Fibroblast of skin of back (primary cell): Measurements from ENCODE around the gene SH2D3C.
A peak's percentile ranks its signal among the peaks of the same experiment; 100 is the strongest.
"Not testable (repeated sequence)": the region's sequence is repeated elsewhere in the genome, so short reads cannot be mapped to it uniquely, and the experiment has no call there.

ENCODE experiments used
- DNase-seq: peaks from one replicate; pipeline ENCODE4 v3.0.0-alpha.2; 2013

SH2D3C gene

GRCh38 chr9:127763918-127764384 is 14.5 kb downstream of the SH2D3C start:
- DNase-seq = no peak

- no peak for DNase-seq
Measured at GRCh38 chr9:127762111-127762676, 16.3 kb downstream of the SH2D3C start.

- DNase-seq = no peak
Measured at GRCh38 chr9:127761491-127761956, 16.9 kb downstream of the SH2D3C start.

GRCh38 chr9:127761061-127761460 is 17.4 kb downstream of the SH2D3C start:
- no peak for DNase-seq

- DNase-seq = no peak
Measured at GRCh38 chr9:127758843-127759242, 19.6 kb downstream of the SH2D3C start.

GRCh38 chr9:127756776-127757175 is 21.7 kb downstream of the SH2D3C start:
- DNase-seq = not testable (repeated sequence)

GRCh38 chr9:127756233-127756632 is 22.2 kb downstream of the SH2D3C start:
- no peak for DNase-seq

GRCh38 chr9:127755061-127756060 is 23.1 kb downstream of the SH2D3C start:
- no peak for DNase-seq

- no peak for DNase-seq
Measured at GRCh38 chr9:127754099-127755060, 24.1 kb downstream of the SH2D3C start.

- no peak for DNase-seq
Measured at GRCh38 chr9:127753622-127754021, 24.8 kb downstream of the SH2D3C start.

- no peak for DNase-seq
Measured at GRCh38 chr9:127753148-127753547, 25.3 kb downstream of the SH2D3C start.

GRCh38 chr9:127751269-127752054 is 27.0 kb downstream of the SH2D3C start:
- no peak for DNase-seq

GRCh38 chr9:127749090-127749787 is 29.2 kb downstream of the SH2D3C start:
- DNase-seq = no peak

- DNase-seq = no peak
Measured at GRCh38 chr9:127746959-127747569, 31.4 kb downstream of the SH2D3C start.

GRCh38 chr9:127744398-127745110 is 33.9 kb downstream of the SH2D3C start:
- no peak for DNase-seq

- peak; percentile 72 for DNase-seq
Measured at GRCh38 chr9:127742435-127743088, 35.9 kb downstream of the SH2D3C start.

- peak; percentile 34 for DNase-seq
Measured at GRCh38 chr9:127741831-127742434, 36.5 kb downstream of the SH2D3C start.

- DNase-seq = no peak
Measured at GRCh38 chr9:127739614-127740330, 38.7 kb downstream of the SH2D3C start.
